ENCODE results near the gene PTPRO. TPM values are rescaled to one million over a fixed set of nuclear protein-coding genes. Genes with fewer than 3 reads are reported as not detected.

PTPRO gene
- total RNA-seq, 1 donor from 2014 or later = 5.8 TPM

DNA sequence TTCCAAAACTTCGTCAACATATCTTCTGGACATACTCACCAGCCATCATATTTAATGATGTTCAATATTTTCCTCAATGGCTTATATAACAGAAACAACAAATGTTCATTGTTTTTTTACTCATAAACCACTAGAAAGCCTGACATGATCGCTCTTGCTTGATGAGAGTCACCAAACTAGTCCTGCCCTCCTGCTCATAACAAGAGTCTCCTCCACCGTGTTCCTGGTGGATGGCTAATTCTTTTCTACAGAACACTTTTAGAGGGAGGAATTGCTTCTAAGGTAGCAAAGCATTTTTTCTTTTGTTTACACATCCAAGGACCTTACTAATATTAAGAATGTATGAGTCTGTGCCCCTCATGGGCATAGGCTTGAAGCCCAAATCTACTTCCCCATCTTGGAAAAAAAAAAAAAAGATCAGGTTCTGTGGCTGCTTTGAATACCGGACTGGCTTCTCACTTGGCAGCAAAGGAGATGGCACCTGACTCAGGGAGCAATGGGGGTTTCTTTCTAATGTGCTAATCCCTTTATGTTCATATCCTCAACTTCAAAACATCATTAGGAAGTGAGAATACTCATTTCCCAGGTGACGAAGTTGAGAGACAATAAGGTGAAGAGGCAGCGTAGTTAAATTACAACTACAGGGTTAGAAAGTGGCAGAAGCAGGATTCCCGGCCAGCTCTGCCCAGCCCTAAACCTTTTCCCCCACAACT, 278.1 kb downstream of the PTPRO start:
- no peaks in the 10 kb centered on the region for H3K27me3 Mint-ChIP-seq (ENCODE audit: insufficient read depth, low read depth)
- no peaks in the 10 kb centered on the region for H3K9me3 Mint-ChIP-seq
- H3K27ac Mint-ChIP-seq = no peak overlapping the region
- DNase-seq (ENCODE audit: low spot score) = no peak
- Histone ChIP-seq H3K36me3 (no peaks in the 10 kb centered on the region), H4K20me1 (ENCODE audit: low read depth) (no peaks in the 10 kb centered on the region), H3K27me3 (no peaks in the 10 kb centered on the region), H3K9ac (no peak overlapping the region), H3K9me3 (ENCODE audit: low read depth) (no peaks in the 10 kb centered on the region), H3K4me1 (no peaks in the 10 kb centered on the region), H3F3A (ENCODE audit: low read depth) (no peaks in the 10 kb centered on the region), H3K4me3 (no peak overlapping the region), H3K4me2 (no peak overlapping the region), H3K79me2 (ENCODE audit: low read depth) (no peaks in the 10 kb centered on the region), H2AFZ (replicated peaks) (no peak overlapping the region), H3K27ac (no peak overlapping the region)
- peaks cover 12% of the 10 kb centered on the region for H3K4me1 Mint-ChIP-seq
- TF ChIP-seq, protein P1, sequence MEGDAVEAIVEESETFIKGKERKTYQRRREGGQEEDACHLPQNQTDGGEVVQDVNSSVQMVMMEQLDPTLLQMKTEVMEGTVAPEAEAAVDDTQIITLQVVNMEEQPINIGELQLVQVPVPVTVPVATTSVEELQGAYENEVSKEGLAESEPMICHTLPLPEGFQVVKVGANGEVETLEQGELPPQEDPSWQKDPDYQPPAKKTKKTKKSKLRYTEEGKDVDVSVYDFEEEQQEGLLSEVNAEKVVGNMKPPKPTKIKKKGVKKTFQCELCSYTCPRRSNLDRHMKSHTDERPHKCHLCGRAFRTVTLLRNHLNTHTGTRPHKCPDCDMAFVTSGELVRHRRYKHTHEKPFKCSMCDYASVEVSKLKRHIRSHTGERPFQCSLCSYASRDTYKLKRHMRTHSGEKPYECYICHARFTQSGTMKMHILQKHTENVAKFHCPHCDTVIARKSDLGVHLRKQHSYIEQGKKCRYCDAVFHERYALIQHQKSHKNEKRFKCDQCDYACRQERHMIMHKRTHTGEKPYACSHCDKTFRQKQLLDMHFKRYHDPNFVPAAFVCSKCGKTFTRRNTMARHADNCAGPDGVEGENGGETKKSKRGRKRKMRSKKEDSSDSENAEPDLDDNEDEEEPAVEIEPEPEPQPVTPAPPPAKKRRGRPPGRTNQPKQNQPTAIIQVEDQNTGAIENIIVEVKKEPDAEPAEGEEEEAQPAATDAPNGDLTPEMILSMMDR (IDR thresholded peaks at IDR 0.05) = no peak
- TF ChIP-seq EZH2phosphoT487 (IDR thresholded peaks at IDR 0.05) (no peak), EZH2 (IDR thresholded peaks at IDR 0.05) (no peak)
- no peak overlapping the region for H3K4me3 Mint-ChIP-seq
- no peaks in the 10 kb centered on the region for H3K36me3 Mint-ChIP-seq

DNA sequence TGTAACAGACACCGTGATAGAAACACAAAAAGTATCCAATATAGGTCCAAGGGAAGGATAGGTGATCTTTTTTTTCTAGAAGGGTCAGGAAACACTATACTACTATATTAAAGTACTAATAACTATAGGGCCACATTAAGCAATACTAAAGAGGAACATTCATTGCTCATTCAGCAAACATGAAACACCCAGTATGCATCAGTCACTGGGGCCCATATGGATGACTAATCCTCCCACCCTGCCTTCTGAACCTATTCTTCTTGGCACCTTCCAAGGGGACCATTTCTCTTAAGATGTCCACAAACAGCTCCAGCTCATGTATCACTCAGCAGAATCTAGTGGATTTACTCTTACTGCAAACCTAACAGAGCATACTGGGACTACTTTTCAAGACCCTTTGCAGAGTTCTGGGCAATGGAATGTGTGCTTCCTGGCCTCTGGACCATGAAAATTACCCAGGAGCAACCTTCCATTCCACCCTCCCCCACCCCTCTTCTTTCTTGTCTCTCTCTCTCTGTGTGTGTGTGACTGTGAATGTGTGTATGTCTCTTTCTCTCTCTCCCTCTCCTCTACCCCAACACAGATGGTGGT, 279.0 kb downstream of the PTPRO start:
- H3K4me3 Mint-ChIP-seq = no peak overlapping the region

DNA sequence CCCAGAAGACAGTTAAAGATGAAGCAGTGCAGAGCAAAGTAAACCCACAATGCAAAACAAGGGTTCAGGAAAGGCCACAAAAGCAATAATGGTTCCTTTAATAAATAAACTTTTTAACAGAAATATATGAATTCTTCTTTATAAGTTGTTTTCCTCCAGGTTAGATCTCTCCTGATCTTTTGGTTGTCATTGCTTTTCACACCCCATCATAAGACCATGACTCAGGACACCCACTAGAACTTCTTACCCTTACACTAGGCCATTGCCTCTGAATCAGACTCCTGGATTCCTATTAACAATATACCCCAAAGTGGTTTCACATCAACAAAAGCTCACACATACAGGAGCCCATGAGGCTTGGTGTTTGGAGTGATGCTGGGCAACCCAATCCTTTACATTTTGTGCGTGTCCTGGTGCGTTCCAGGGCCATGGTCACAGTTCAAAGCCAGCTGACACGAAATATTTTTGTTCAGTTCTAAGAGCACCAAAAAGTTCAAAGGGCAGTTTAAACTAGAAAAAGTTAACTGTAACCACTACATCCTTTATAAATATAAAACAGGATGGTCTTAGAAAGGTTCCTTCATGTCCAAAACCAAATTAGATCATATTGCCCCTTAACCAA, 279.9 kb downstream of the PTPRO start:
- Histone ChIP-seq H3K4me1 (no peaks in the 10 kb centered on the region), H3K79me2 (ENCODE audit: low read depth) (no peaks in the 10 kb centered on the region), H4K20me1 (ENCODE audit: low read depth) (no peaks in the 10 kb centered on the region), H3F3A (ENCODE audit: low read depth) (no peaks in the 10 kb centered on the region), H3K4me3 (no peak overlapping the region), H3K36me3 (no peaks in the 10 kb centered on the region), H2AFZ (replicated peaks) (no peak overlapping the region), H3K4me2 (no peak overlapping the region), H3K9me3 (ENCODE audit: low read depth) (no peaks in the 10 kb centered on the region), H3K27ac (no peak overlapping the region), H3K27me3 (no peaks in the 10 kb centered on the region), H3K9ac (no peak overlapping the region)
- H3K9me3 Mint-ChIP-seq = no peaks in the 10 kb centered on the region
- no peaks in the 10 kb centered on the region for H3K27me3 Mint-ChIP-seq (ENCODE audit: insufficient read depth, low read depth)
- H3K4me3 Mint-ChIP-seq = no peak overlapping the region
- no peaks in the 10 kb centered on the region for H3K36me3 Mint-ChIP-seq
- TF ChIP-seq EZH2 (IDR thresholded peaks at IDR 0.05) = no peak
- TF ChIP-seq, protein P1 (IDR thresholded peaks at IDR 0.05) = no peak
- no peak for TF ChIP-seq EZH2phosphoT487 (IDR thresholded peaks at IDR 0.05)
- no peak for DNase-seq (ENCODE audit: low spot score)
- H3K4me1 Mint-ChIP-seq = peaks cover 12% of the 10 kb centered on the region
- H3K27ac Mint-ChIP-seq = no peak overlapping the region

More for the DNA sequence above, 279.0 kb downstream of the PTPRO start:
- Histone ChIP-seq H4K20me1 (ENCODE audit: low read depth) (no peaks in the 10 kb centered on the region), H3K79me2 (ENCODE audit: low read depth) (no peaks in the 10 kb centered on the region), H3K36me3 (no peaks in the 10 kb centered on the region), H3K4me1 (no peaks in the 10 kb centered on the region), H3F3A (ENCODE audit: low read depth) (no peaks in the 10 kb centered on the region), H3K9ac (no peak overlapping the region), H2AFZ (replicated peaks) (no peak overlapping the region), H3K9me3 (ENCODE audit: low read depth) (no peaks in the 10 kb centered on the region), H3K4me2 (no peak overlapping the region), H3K27ac (no peak overlapping the region), H3K27me3 (no peaks in the 10 kb centered on the region), H3K4me3 (no peak overlapping the region)
- H3K27me3 Mint-ChIP-seq (ENCODE audit: insufficient read depth, low read depth) = no peaks in the 10 kb centered on the region
- H3K4me1 Mint-ChIP-seq = peaks cover 12% of the 10 kb centered on the region
- DNase-seq (ENCODE audit: low spot score) = no peak
- H3K9me3 Mint-ChIP-seq = no peaks in the 10 kb centered on the region
- no peak overlapping the region for H3K27ac Mint-ChIP-seq
- H3K36me3 Mint-ChIP-seq = no peaks in the 10 kb centered on the region
- no peak for TF ChIP-seq EZH2 (IDR thresholded peaks at IDR 0.05)
- TF ChIP-seq EZH2phosphoT487 (IDR thresholded peaks at IDR 0.05) = no peak
- TF ChIP-seq, protein P1 (IDR thresholded peaks at IDR 0.05) = no peak
